DND-41 (cell line): ENCODE results near the gene DNAH8.

Experiments used
- CTCF ChIP-seq: IDR thresholded peaks from 2 replicates; pipeline ENCODE4 v1.5.1; 2012; ENCODE audit warnings: borderline replicate concordance, low read length, moderate library complexity, mild to moderate bottlenecking; ENCODE audit not compliant: poor library complexity, severe bottlenecking; ENCODE audit errors: extremely low read depth
- EZH2 ChIP-seq: IDR thresholded peaks from 3 replicates; pipeline ENCODE4 v1.6.1; 2012; ENCODE audit warnings: borderline replicate concordance, low read depth, mild to moderate bottlenecking, moderate library complexity, low read length, inconsistent platforms; ENCODE audit not compliant: severe bottlenecking

- TF ChIP-seq CTCF (no peak), EZH2 (no peak)
Observed at GRCh38 chr6:38738261-38738660, 23.1 kb downstream of the DNAH8 start.
